Measurements from ENCODE around the gene DYNLT4.
"Not testable (repeated sequence)": the region's sequence is repeated elsewhere in the genome, so short reads cannot be mapped to it uniquely, and the experiment has no call there.

DYNLT4 gene

GRCh38 chr1:44829506-44830384 lies 22.6 kb upstream of the DYNLT4 start:
- TF ChIP-seq CTCF (conservative IDR thresholded peaks at IDR 0.05; ENCODE audit: low read depth) = no peak
- peak overlapping the region; percentile 4; the same call in 1 of the 2 replicates for H3K27ac ChIP-seq
- CTCF ChIA-PET = no interaction called here
- POLR2A ChIA-PET (ENCODE audit: low non-redundant PET) = no interaction called here
- DNase-seq (ENCODE audit: low spot score) = no peak

GRCh38 chr1:44828841-44829440 lies 21.8 kb upstream of the DYNLT4 start:
- CTCF ChIA-PET = no interaction called here
- DNase-seq (ENCODE audit: low spot score) = no peak
- no peak for TF ChIP-seq CTCF (conservative IDR thresholded peaks at IDR 0.05; ENCODE audit: low read depth)
- POLR2A ChIA-PET (ENCODE audit: low non-redundant PET) = no interaction called here
- H3K27ac ChIP-seq = no peak overlapping the region; the same call in 1 of the 2 replicates

GRCh38 chr1:44828003-44828651 lies 21.0 kb upstream of the DYNLT4 start:
- TF ChIP-seq CTCF (conservative IDR thresholded peaks at IDR 0.05; ENCODE audit: low read depth) = no peak
- CTCF ChIA-PET = interaction anchor here (0.7 kb wide), 1 partner anchor 260 kb away, joined by 3 read pairs; no protein-coding TSS in a partner anchor
- POLR2A ChIA-PET (ENCODE audit: low non-redundant PET) = no interaction called here

GRCh38 chr1:44827197-44828002 lies 20.2 kb upstream of the DYNLT4 start:
- CTCF ChIA-PET = interaction anchor here (0.7 kb wide), 1 partner anchor 261 kb away, joined by 3 read pairs; no protein-coding TSS in a partner anchor
- POLR2A ChIA-PET (ENCODE audit: low non-redundant PET) = no interaction called here

More at GRCh38 chr1:44828003-44828651, 21.0 kb upstream of the DYNLT4 start:
- H3K27ac ChIP-seq = no peak overlapping the region
- no peak for DNase-seq (ENCODE audit: low spot score)

GRCh38 chr1:44826375-44827196 lies 19.4 kb upstream of the DYNLT4 start:
- ChIA-PET CTCF (no interaction called here), POLR2A (ENCODE audit: low non-redundant PET) (interaction anchor here (0.6 kb wide), 1 partner anchor 60 kb away, joined by 3 read pairs; no protein-coding TSS in a partner anchor)
- no peak for TF ChIP-seq CTCF (conservative IDR thresholded peaks at IDR 0.05; ENCODE audit: low read depth)
- peak overlapping the region; percentile 12; the same call in 1 of the 2 replicates for H3K27ac ChIP-seq
- no peak for DNase-seq (ENCODE audit: low spot score)

More at GRCh38 chr1:44827197-44828002, 20.2 kb upstream of the DYNLT4 start:
- no peak for DNase-seq (ENCODE audit: low spot score)
- no peak overlapping the region for H3K27ac ChIP-seq
- TF ChIP-seq CTCF (conservative IDR thresholded peaks at IDR 0.05; ENCODE audit: low read depth) = no peak

GRCh38 chr1:44824392-44824791 lies 17.2 kb upstream of the DYNLT4 start:
- POLR2A ChIA-PET (ENCODE audit: low non-redundant PET); DNase-seq (ENCODE audit: low spot score); H3K27ac ChIP-seq; CTCF ChIA-PET: not testable (repeated sequence)

Data from RWPE1 (cell line).